Uterus (tissue), 4 donors: ENCODE measurements around the gene IL17B. TPM values are rescaled to one million over a fixed set of nuclear protein-coding genes. Genes with fewer than 3 reads are reported as not detected.

ENCODE experiments used
- DNase-seq, 2 donors: peaks; one replicate each; pipeline ENCODE4 v3.0.0-alpha.2; 2019 to 2020
- H3K27ac ChIP-seq, 2 donors: fragments of 200-600 bp; sonication (generic); 1 replicate in 1 of 2; 2 replicates in 1 of 2; pipeline ENCODE4 v1.5.1; 2016 to 2018
- H3K27me3 ChIP-seq, 2 donors: fragments of 200-600 bp; sonication (generic); one replicate each; pipeline ENCODE4 v1.5.1; 2018 to 2019; ENCODE audit warnings: control low read depth in 1 of 2
- H3K36me3 ChIP-seq, 2 donors: fragments of 200-600 bp; sonication (generic); one replicate each; pipeline ENCODE4 v1.5.1; 2019; ENCODE audit warnings: control low read depth in 1 of 2
- H3K4me1 ChIP-seq, 2 donors: fragments of 200-600 bp; sonication (generic); one replicate each; pipeline ENCODE4 v1.5.1; 2018 to 2019; ENCODE audit warnings: control low read depth in 1 of 2
- H3K4me3 ChIP-seq, 2 donors: fragments of 200-600 bp; sonication (generic); 1 replicate in 1 of 2; 2 replicates in 1 of 2; pipeline ENCODE4 v1.5.1; 2018 to 2019; ENCODE audit warnings: mild to moderate bottlenecking in 1 of 2
- H3K9me3 ChIP-seq, 2 donors: fragments of 200-600 bp; sonication (generic); one replicate each; pipeline ENCODE4 v1.5.1; 2019; ENCODE audit warnings: control low read depth in 1 of 2
- CTCF ChIP-seq, 4 experiments: fragments of 200-600 bp in 2 of 4; fragments of 450-650 bp in 2 of 4; sonication (generic) in 2 of 4; IDR thresholded peaks; one replicate each; pipeline ENCODE4 v1.5.1; 2016 to 2019; ENCODE audit warnings: antibody characterized with exemption in 4 of 4, mild to moderate bottlenecking in 2 of 4, moderate library complexity in 1 of 4
- POLR2A ChIP-seq, 2 donors: fragments of 450-650 bp; IDR thresholded peaks; one replicate each; pipeline ENCODE4 v1.6.1; 2016; ENCODE audit warnings: antibody characterized with exemption in 2 of 2, mild to moderate bottlenecking in 1 of 2, moderate library complexity in 1 of 2
- intact Hi-C: fragments of 100-400 bp; cut with DNase I; formaldehyde crosslinking; loops from one replicate; pipeline ENCODE4 v1.15.1; 2023; ENCODE audit warnings: low total_unique reads
- total RNA-seq, 4 donors: library from RNA; depleted of rRNA in 3 of 4; stranded (reverse); fragments of >200 nt in 3 of 4; gene quantifications; one replicate each; pipeline versions ENCODE4 v1.1.0 to v1.2.4, GENCODE V29; 2014 to 2023
- donor health status: DM: yes; HTN: yes; CAD: no.

Gene IL17B
- total RNA-seq, 4 donors from 2014 or later = 1.6 to 2.3 TPM; not detected in 2

- Histone ChIP-seq H3K9me3 (no peaks in the 10 kb centered on the region), H3K4me3 (no peak overlapping the region), H3K27me3 (no peaks in the 10 kb centered on the region), H3K4me1 (no peaks in the 10 kb centered on the region), H3K27ac (no peak overlapping the region), H3K36me3 (no peaks in the 10 kb centered on the region)
- intact Hi-C loops = loop anchor here (5.0 kb wide), 1 partner anchor 203 kb away; no protein-coding TSS in a partner anchor
- TF ChIP-seq CTCF (IDR thresholded peaks at IDR 0.05) (no peak), POLR2A (IDR thresholded peaks at IDR 0.05) (no peak)
- DNase-seq = no peak
Observed at GRCh38 chr5:149364719-149365118, 14.4 kb downstream of the IL17B start.

- H3K27ac ChIP-seq = no peak overlapping the region
- H3K36me3 ChIP-seq = no peaks in the 10 kb centered on the region
Observed at GRCh38 chr5:149363936-149364335, 15.2 kb downstream of the IL17B start.

GRCh38 chr5:149363358-149363757, 15.7 kb downstream of the IL17B start:
- Histone ChIP-seq H3K36me3 (no peaks in the 10 kb centered on the region), H3K9me3 (no peaks in the 10 kb centered on the region), H3K27ac (no peak overlapping the region), H3K4me1 (no peaks in the 10 kb centered on the region), H3K4me3 (no peak overlapping the region), H3K27me3 (no peaks in the 10 kb centered on the region)
- TF ChIP-seq POLR2A (IDR thresholded peaks at IDR 0.05) (no peak), CTCF (IDR thresholded peaks at IDR 0.05) (no peak)
- intact Hi-C loops = no loop called here
- DNase-seq = no peak

More at GRCh38 chr5:149363936-149364335, 15.2 kb downstream of the IL17B start:
- TF ChIP-seq POLR2A (IDR thresholded peaks at IDR 0.05) = no peak
- TF ChIP-seq CTCF (IDR thresholded peaks at IDR 0.05) = no peak
- Histone ChIP-seq H3K4me3 (no peak overlapping the region), H3K4me1 (no peaks in the 10 kb centered on the region), H3K9me3 (no peaks in the 10 kb centered on the region), H3K27me3 (no peaks in the 10 kb centered on the region)
- intact Hi-C loops = no loop called here
- no peak for DNase-seq

- DNase-seq = no peak
- TF ChIP-seq CTCF (IDR thresholded peaks at IDR 0.05) = no peak
- no peak for TF ChIP-seq POLR2A (IDR thresholded peaks at IDR 0.05)
- no peak overlapping the region for H3K4me3 ChIP-seq
- H3K4me1 ChIP-seq = no peaks in the 10 kb centered on the region
- H3K27ac ChIP-seq = no peak overlapping the region
- intact Hi-C loops = no loop called here
- no peaks in the 10 kb centered on the region for H3K36me3 ChIP-seq
- no peaks in the 10 kb centered on the region for H3K27me3 ChIP-seq
- H3K9me3 ChIP-seq = no peaks in the 10 kb centered on the region
Observed at GRCh38 chr5:149362541-149362940, 16.6 kb downstream of the IL17B start.

GRCh38 chr5:149360272-149360671, 18.8 kb downstream of the IL17B start:
- intact Hi-C loops = no loop called here
- Histone ChIP-seq H3K36me3 (no peaks in the 10 kb centered on the region), H3K27me3 (no peaks in the 10 kb centered on the region), H3K4me3 (no peak overlapping the region), H3K27ac (no peak overlapping the region), H3K4me1 (no peaks in the 10 kb centered on the region), H3K9me3 (no peaks in the 10 kb centered on the region)
- DNase-seq = no peak
- TF ChIP-seq CTCF (IDR thresholded peaks at IDR 0.05) (no peak), POLR2A (IDR thresholded peaks at IDR 0.05) (no peak)
